NCI-H2171 (cell line): ENCODE results near the gene GJC2.

Source experiments
- DNase-seq: peaks from one replicate; lab custom pipeline; 2025; lab: John Stamatoyannopoulos, UW

GJC2 gene

GRCh38 chr1:228158151-228159007 lies 8.6 kb downstream of the GJC2 start:
- DNase-seq = no peak

GRCh38 chr1:228159008-228159665 lies 9.4 kb downstream of the GJC2 start:
- no peak for DNase-seq

- no peak for DNase-seq
Measured at GRCh38 chr1:228160201-228160761, 10.6 kb downstream of the GJC2 start.

- no peak for DNase-seq
Measured at GRCh38 chr1:228161362-228161761, 11.6 kb downstream of the GJC2 start.

- no peak for DNase-seq
Measured at GRCh38 chr1:228161866-228162265, 12.1 kb downstream of the GJC2 start.

GRCh38 chr1:228162286-228163006 lies 12.7 kb downstream of the GJC2 start:
- no peak for DNase-seq

- DNase-seq = no peak
Measured at GRCh38 chr1:228163007-228163753, 13.4 kb downstream of the GJC2 start.

- DNase-seq = no peak
Measured at GRCh38 chr1:228163776-228164519, 14.2 kb downstream of the GJC2 start.

GRCh38 chr1:228164561-228165371 lies 15.0 kb downstream of the GJC2 start:
- no peak for DNase-seq

GRCh38 chr1:228165372-228166169 lies 15.8 kb downstream of the GJC2 start, which contains the start of gene IBA57:
IBA57 (plus strand) TSS chr1:228165804; CDS start chr1:228165817, 13 bp downstream.
- peak; percentile 97 for DNase-seq

GRCh38 chr1:228166170-228166936 lies 16.6 kb downstream of the GJC2 start:
- DNase-seq = peak; percentile 43

GRCh38 chr1:228168563-228169270 lies 19.0 kb downstream of the GJC2 start:
- DNase-seq = no peak

GRCh38 chr1:228169345-228169744 lies 19.6 kb downstream of the GJC2 start:
- no peak for DNase-seq

- no peak for DNase-seq
Measured at GRCh38 chr1:228170666-228171065, 20.9 kb downstream of the GJC2 start.

- DNase-seq = no peak
Measured at GRCh38 chr1:228171221-228171891, 21.6 kb downstream of the GJC2 start.

- DNase-seq = no peak
Measured at GRCh38 chr1:228172591-228173527, 23.1 kb downstream of the GJC2 start.
